ENCODE measurements around the gene ARFIP2.

GRCh38 chr11:6472934-6473333, 8.2 kb downstream of the ARFIP2 start:
- TF ChIP-seq CTCF (IDR thresholded peaks at IDR 0.05): no peak
- TF ChIP-seq ZFX (IDR thresholded peaks at IDR 0.05; ENCODE audit: borderline replicate concordance): no peak

Measured in 22Rv1 (cell line).